ENCODE results near the gene PPP1R3A. TPM values are rescaled to one million over a fixed set of nuclear protein-coding genes. Genes with fewer than 3 reads are reported as not detected.

The PPP1R3A gene
- total RNA-seq, 1 experiment from 2014 or later: not detected

DNA sequence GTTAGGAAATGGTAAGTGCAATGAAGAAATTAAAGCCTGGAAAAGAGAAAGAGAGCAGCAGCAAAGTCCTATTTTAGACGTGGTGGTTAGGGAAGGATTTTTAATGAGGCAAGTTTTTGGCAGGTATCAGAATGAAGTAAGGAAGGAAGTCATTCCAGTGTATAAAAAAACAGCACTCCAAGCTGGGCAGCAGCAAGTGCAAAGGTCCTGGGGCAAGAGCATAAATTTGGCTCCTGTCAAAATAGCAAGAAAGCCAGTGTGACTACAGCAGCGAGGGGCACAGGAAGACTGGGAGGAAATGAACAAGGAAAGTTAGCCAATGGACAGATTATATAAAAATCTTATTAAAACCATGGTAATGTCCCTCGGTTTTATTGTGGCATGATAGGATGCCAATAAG is 90.2 kb downstream of the PPP1R3A start:
- H3K27me3 ChIP-seq (ENCODE audit: low read length): no peaks in the 10 kb centered on the region
- CTCF ChIA-PET: no interaction called here
- H3K36me3 ChIP-seq (ENCODE audit: low read depth, low read length): no peaks in the 10 kb centered on the region
- no peaks in the 10 kb centered on the region for H3K9me3 ChIP-seq (ENCODE audit: low read length)
- no peak overlapping the region for H3K4me3 ChIP-seq (ENCODE audit: low read length)
- no peaks in the 10 kb centered on the region for H4K20me1 ChIP-seq (ENCODE audit: low read length)
- POLR2A ChIA-PET (ENCODE audit: unreplicated experiment): no interaction called here
- DNase-seq (no peak), ATAC-seq (no peak)
- intact Hi-C loops (cut with micrococcal nuclease): no loop called here
- TF ChIP-seq EZH2phosphoT487 (IDR thresholded peaks at IDR 0.05; ENCODE audit: borderline replicate concordance, low read length) (no peak), EZH2 (IDR thresholded peaks at IDR 0.05; ENCODE audit: low read length, unreplicated experiment) (no peak)
- TF ChIP-seq, protein P1, sequence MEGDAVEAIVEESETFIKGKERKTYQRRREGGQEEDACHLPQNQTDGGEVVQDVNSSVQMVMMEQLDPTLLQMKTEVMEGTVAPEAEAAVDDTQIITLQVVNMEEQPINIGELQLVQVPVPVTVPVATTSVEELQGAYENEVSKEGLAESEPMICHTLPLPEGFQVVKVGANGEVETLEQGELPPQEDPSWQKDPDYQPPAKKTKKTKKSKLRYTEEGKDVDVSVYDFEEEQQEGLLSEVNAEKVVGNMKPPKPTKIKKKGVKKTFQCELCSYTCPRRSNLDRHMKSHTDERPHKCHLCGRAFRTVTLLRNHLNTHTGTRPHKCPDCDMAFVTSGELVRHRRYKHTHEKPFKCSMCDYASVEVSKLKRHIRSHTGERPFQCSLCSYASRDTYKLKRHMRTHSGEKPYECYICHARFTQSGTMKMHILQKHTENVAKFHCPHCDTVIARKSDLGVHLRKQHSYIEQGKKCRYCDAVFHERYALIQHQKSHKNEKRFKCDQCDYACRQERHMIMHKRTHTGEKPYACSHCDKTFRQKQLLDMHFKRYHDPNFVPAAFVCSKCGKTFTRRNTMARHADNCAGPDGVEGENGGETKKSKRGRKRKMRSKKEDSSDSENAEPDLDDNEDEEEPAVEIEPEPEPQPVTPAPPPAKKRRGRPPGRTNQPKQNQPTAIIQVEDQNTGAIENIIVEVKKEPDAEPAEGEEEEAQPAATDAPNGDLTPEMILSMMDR (conservative IDR thresholded peaks at IDR 0.05; ENCODE audit: low read depth, low read length): no peak
- no peak overlapping the region for H2AFZ ChIP-seq (ENCODE audit: low read length)
- no peaks in the 10 kb centered on the region for H3F3A ChIP-seq (ENCODE audit: low read length, unreplicated experiment)
- no peaks in the 10 kb centered on the region for H3K79me2 ChIP-seq (ENCODE audit: low read length)
- H3K27ac ChIP-seq (ENCODE audit: low read length): no peak overlapping the region
- no peaks in the 10 kb centered on the region for H3K4me1 ChIP-seq (ENCODE audit: insufficient read depth, low read length)
- H3K9ac ChIP-seq (ENCODE audit: low read length): no peak overlapping the region
- H3K4me2 ChIP-seq (ENCODE audit: low read length): no peak overlapping the region
- no TSS peak for BruUV-seq (replicated peaks)
- H3K9me2 ChIP-seq (replicated peaks; ENCODE audit: low read length): no peaks in the 10 kb centered on the region
